ENCODE results near the gene PIAS3. TPM values are rescaled to one million over a fixed set of nuclear protein-coding genes. Genes with fewer than 3 reads are reported as not detected.

The PIAS3 gene
- polyA plus RNA-seq, 3 donors = 45.7 to 56.0 (median 54.4) TPM

DNA sequence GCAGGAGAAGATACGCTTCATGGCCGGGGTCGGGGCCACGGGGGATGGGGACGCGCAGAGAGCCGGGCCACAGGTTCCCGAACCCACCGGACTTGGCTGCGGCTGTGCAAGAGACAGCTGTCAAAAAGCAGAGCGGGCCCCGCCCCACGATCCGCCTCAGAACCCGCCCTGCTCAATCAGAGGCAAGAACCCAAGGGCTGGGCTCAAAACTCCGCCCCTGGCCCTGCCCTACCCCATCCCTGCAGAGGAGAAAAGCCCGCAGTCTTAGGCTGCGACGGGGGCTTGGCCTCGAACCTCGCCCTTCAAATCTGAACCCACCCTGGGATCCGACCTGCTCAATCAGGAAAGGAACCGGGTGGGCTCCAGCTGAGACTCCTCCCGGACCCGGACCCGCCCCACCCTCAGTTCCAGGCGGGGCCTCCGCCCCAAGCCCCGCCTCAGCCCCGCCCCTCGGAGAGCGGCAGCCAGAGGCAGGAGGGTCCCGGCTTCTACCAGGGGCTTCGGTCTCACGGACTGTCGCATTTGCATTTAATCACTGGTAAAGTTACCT is 26.9 kb upstream of the PIAS3 start, which contains the start of gene ANKRD35:
TSS of gene ANKRD35 (minus strand) at position 129 of the 550 bp plus-strand sequence. CDS start at position 21, 108 bp downstream.
- DNase-seq (ENCODE audit: extremely low read depth in 1 of 11, low read depth in 9 of 11, low spot score in 4 of 11) = peak in 7 of 11 donors; percentile 49 to 63 (median 57)

DNA sequence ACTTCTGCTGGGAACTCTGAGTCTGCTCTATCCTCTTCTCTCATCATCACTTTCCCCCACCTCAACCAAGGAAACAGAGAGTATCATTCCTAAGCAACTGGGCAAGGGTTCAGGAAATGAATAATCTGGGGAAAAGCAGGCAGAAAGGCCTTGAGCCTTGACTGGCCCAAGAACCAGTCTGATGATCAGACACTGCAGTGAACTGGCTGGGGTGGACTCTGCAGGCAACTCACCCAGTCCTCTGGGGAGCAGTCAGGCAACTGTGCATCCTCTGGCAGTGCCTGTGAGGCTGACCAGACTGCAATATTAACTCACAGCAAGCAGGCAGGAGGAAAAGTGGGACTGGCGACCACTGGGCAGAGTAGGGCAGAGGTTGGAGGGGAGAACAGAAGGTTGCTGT is 25.8 kb upstream of the PIAS3 start:
- no peak for DNase-seq (ENCODE audit: extremely low read depth in 1 of 11, low read depth in 9 of 11, low spot score in 4 of 11)

DNA sequence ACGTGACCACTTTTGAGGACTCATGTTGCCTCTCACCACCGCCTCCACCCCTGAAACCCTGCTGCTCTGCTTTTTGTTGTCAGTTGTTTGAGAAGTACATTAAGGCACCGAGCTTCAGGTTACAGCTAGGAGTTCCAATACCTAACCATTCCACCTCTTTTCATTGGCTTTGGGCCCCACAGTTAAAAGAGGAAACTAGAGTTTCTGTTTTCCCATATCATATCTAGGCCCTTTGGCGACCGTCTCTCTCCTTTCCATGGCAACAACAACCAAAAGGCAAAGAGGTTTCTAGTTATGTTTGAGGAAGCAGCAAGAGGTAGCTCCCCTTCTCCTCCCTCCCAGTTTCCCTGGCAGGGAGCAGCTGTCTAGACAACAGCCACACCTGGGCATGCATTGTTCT is 20.9 kb upstream of the PIAS3 start:
- no peak for DNase-seq (ENCODE audit: extremely low read depth in 1 of 11, low read depth in 9 of 11, low spot score in 4 of 11)

DNA sequence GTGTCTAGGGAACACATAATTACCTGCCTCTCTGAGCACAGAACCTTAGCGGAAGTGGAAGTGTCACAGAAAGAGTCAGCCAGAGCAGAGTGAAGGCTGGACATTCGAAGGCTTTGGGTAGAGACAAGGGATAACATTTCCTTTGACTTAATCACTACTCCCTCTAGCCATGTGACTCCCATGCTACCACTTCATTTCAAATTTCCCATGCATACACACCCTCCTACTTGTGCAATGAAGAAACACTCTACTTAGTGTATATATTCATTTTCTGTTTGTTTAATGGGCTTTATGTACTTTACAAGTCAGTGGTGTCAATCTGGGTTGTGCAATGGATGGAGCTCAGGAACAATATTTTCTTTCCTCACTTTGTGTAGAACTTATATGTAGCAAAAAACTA is 19.8 kb upstream of the PIAS3 start:
- DNase-seq (ENCODE audit: extremely low read depth in 1 of 11, low read depth in 9 of 11, low spot score in 4 of 11) = no peak

DNA sequence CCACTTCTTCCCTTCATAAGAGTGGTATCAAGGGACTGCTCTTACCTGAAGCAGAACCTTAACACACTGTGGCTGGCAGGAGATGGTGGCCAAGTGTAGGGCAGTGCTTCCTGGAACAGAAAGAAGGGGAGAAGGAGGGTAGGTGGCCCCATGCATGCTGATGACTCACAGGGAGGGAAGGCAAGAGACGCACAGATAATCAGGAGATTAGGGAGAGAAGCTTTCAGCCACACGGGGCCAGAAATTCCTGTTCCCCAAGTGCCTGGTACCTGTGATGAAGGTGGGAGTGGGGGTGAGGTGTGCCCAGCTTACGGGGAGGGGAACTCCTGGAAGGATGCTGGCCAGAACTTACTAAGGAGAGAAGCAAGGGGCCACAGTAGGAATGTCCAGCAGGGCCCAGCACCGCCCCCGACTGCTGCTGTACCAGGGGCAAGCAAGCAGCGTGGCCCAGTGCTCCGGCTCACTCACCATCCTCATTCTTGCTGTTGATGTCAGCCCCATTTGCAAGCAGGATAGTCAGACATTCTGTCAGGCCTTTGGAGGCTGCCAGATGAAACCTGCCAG is 19.1 kb upstream of the PIAS3 start:
- DNase-seq (ENCODE audit: extremely low read depth in 1 of 11, low read depth in 9 of 11, low spot score in 4 of 11) = no peak

DNA sequence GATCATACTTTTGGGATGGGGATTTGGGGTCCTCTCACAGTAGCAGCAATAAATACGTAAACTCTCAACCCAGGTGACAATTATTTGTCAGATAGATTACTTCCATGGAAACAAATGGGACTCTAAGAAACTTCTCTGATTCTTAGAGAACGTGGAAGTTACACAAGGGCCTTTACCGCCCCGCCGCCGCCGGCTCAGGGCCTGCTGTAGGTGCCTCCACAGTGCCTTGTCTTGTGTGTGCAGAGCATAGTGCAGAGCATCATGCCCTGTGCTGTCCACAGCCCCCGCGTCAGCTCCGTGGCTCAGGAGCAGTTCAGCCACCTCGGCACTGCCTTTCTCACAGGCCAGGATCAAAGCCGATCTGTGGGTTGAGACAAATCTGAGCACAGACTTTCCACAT is 15.8 kb upstream of the PIAS3 start:
- DNase-seq (ENCODE audit: extremely low read depth in 1 of 11, low read depth in 9 of 11, low spot score in 4 of 11) = no peak

DNA sequence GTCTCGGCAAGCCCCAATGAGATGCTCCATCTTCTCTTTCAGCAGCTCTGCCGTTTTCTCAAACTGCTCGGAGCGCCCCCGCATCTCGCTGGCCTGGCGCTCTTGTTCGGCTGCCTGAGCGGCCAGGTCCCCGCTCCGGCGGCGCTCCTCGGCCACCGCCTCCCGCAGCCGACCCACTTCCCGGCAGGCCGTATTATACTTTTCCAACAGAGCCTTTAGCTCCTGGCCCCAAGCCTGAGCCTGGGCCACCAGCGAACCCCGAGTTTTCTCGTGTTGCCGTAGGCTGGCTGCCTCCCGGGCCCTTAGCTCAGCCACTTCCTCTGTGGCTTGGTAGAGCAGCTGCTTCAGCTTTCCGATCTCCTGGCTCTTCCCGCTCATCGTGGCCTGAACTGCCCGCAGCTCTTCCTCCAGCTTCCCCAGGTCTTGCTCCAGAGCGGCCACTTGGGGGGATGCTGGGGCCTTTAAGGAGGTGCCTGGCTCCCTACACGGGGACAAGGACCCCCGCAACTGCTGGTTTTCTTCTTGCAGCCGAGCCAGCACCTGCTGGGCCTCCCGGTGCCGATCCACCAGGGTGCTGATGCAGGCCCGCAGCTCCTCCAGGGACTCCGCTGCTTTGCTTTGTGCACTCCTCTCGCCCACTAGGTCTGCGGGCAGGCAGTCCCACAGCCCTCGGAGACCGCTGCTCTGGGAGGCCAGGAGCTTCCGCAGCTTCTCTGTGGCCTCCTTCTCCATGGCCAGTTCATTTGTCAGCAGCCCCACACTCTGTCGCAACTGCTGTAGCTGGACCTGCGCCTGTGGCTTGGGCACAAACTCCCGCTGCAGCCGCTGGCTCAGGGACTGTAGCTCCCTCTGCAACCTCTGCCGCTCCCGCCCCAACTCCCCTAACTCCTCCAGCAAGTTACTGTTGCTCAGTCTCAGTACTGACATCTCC is 13.4 kb upstream of the PIAS3 start:
- DNase-seq (ENCODE audit: extremely low read depth in 1 of 11, low read depth in 9 of 11, low spot score in 4 of 11) = peak in 5 of 11 donors; percentile 20 to 40 (median 27)

DNA sequence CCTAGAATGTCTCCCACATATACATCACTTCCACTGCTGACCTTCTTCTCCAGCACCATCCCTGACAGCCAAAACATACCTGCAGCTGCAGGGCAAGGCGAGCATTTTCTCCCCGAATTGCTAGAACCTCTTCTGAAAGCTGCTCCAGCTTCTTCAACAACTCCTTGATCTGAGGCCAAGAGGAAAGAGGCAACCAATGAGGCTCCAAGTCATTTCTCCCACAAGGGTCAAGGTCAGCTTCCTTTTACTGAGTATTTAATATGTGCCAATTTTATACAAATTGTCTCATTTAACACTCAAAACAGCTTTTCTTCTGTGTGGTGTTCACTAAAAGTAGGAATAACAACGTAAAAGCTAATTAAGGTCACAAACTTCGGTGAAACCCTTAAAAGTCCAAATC is 9.4 kb upstream of the PIAS3 start:
- no peak for DNase-seq (ENCODE audit: extremely low read depth in 1 of 11, low read depth in 9 of 11, low spot score in 4 of 11)

DNA sequence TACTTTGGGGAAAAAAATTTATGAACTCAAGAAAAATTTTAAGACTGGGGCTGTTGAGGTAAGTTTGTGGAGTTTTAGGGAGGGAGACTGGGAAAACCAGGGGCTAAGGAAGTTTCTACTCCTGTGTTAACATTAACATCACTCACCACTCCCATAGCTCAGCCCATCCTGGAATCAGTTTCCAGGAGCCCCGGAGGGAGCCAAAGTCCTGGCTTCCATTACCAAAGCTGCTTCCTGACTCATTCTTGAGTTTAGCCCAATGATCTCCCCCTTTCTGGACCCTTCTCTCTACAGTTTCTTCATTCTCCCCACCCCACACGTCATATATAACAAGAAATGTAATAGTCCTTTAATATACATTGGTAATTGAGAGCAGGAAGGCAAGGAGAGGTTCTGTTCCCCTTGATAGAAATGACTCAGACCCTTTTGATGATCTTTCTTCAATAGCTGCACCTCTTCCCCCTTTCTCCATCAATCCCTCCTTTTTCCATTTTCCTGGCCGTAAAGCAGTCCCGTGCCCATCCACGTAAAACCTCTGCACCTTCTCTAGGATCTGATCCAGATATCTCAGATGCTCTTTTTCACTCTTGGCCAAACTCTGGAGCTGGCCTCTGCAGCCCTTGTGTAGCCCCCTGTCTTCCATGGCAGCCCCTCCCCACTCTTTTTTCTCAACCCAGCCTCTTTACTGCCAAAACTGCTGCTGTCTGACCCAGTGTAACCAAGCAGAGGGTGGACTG is 4.6 kb upstream of the PIAS3 start:
- DNase-seq (ENCODE audit: extremely low read depth in 1 of 11, low read depth in 9 of 11, low spot score in 4 of 11) = no peak

DNA sequence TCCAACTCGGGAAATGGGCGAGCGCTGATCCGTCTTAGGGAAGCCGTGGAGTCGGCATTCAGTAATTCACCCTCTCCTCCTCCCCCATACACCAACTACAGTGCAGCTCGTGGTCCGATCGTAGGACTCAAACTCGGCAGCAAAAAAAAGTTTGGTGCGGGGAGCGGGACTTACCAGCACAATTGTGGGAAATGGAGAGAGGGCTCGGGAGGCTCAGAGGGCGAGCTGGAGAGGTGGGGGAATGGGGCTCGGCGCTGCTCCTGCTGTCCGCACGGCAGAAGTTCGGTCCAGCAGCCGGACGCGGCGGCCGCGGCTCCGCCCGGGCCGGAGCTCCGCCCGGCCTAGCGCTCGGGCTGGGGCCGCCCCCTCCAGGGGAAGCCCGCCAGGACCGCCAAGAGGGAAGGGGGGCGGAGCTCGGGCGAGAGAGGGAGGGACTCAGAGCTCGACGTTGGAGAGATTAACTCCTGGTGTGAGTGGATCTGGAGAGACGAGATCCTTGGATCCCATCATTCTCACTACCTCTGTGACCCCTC is 676 bp upstream of the PIAS3 start:
- peak; percentile 70 to 90 (median 84) for DNase-seq (ENCODE audit: extremely low read depth in 1 of 11, low read depth in 9 of 11, low spot score in 4 of 11)

DNA sequence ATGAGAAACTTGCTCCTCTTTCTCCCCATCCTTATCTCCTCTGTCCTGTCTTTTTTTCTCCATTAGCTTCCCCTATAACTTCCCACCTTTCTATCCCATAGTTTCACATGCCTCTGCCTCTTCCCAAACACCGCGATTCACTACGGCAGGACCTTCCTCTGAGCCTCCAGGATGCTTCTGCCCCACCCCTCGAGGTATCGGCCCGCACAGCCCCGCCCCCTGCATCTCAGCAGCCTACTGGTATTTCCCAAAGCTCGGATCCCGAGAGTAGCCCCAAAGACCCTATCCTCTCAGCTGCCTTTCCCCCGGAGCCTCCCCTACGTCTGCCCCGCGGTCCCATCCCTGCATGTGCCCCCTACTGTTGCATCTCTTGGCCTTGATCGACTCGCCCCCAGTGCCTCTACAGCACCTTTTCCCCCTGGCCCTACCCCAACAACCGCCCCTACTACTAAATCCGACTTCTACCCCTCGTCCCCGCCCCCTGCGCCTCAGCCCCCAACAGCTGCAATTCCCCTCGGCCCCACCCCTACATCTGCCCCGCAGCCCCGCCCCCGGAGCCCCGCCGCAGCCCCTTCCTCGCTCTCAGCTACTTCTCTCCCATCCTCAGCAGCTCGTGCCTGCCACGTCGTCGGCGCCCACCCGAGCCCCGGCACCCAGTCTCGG is 512 bp downstream of the PIAS3 start:
- DNase-seq (ENCODE audit: extremely low read depth in 1 of 11, low read depth in 9 of 11, low spot score in 4 of 11) = peak in 3 of 11 donors; percentile 11 to 20 (median 17)

DNA sequence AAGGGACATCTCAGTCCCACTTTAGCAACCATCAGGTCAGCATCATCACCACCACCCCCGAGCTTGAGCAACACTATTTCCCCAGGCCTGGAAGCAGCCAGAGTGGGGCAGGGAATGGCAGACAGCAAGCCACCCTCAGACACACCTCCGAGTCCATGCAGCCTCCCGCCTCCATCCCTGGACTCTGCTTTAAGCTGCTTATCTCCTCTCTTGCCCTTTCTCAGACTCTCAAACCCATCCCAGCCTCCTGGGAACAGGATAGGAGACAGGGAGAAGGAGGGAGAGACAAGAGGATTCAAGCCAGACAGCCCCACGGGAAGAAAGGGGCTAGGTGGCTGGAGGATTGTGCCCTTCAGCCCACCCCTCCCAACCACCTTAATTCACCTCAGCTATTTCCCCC is 1.7 kb downstream of the PIAS3 start:
- no peak for DNase-seq (ENCODE audit: extremely low read depth in 1 of 11, low read depth in 9 of 11, low spot score in 4 of 11)

DNA sequence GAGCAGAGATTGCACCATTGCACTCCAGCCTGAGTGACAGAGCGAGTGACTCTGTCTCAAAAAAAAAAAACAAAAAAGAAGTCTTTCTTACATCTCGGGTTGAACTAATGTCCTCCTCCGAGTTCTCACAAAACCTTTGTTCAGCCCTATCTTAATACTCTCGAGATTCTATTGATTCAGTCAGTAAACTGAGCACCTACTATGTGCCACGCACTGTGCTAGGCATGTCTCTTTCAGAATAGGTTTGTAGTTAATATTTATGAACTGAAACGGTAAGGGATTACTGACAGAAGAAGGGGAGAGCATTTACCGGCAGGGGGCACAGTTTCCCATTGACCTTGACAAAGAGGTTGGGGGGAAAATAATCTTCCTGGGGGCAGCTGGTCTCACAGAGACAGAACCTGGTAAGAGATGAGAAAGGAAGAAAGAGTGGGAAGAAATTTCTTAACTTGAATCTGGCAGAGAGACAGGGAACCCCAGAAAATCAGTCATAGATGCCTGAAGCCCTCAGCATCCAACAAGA is 3.4 kb downstream of the PIAS3 start:
- DNase-seq (ENCODE audit: extremely low read depth in 1 of 11, low read depth in 9 of 11, low spot score in 4 of 11) = no peak

DNA sequence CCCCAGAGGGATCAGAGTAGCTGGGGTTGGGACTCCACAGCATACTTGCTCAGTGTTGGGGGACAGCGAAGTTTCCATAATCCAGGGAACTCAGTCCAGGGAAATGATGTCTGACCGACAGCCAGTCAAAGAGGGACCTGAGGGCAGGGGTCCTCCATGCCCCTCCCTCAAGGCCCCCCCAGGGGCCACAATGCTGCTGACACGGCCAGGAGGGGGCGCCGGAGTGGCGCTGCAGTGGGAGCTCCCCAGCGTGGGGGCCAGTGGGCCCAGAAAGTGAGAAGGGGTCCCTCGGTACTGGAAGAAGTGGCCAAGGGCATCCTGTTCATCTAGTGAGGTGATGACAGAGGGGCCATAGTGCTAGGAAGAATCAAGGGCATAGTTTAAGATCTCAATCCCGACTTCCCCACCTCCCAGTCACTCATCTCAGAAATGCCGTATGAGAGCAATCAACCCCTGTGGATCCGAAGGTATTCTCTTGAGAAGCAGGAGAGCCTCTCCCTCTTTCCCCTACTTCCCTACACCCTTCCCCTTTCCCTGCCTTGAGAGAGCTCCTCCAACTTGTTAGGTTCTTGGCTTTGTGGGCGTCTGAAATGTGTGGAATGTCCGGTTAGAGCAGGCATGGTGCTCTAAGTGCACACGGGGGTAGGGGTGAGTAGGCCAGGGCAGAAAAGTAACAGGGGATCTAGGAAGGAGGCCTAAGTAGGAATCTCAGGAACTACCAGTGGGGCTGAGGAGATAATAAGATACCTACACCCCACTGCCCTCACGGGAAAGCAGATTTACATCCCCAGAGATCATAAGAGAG is 9.3 kb downstream of the PIAS3 start:
- DNase-seq (ENCODE audit: extremely low read depth in 1 of 11, low read depth in 9 of 11, low spot score in 4 of 11) = no peak

DNA sequence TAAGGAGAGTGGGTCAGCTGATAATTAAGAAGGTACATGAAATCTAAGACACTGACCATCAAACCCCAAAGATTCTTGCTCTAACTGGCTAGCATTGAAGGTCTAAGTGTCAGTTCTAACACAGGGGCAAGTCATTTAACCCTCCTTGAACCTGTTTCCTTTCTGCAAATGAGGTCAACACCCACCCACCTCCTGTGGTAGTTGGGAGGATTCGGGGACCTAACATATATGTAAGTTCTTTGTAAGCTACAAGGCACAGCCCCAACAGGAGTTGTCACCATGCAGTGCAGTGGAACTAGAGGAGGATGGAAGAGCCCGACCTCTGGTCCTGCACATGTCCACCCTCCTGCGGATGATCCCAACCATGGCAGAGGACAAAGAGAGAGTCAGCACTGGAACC is 11.1 kb downstream of the PIAS3 start:
- no peak for DNase-seq (ENCODE audit: extremely low read depth in 1 of 11, low read depth in 9 of 11, low spot score in 4 of 11)

DNA sequence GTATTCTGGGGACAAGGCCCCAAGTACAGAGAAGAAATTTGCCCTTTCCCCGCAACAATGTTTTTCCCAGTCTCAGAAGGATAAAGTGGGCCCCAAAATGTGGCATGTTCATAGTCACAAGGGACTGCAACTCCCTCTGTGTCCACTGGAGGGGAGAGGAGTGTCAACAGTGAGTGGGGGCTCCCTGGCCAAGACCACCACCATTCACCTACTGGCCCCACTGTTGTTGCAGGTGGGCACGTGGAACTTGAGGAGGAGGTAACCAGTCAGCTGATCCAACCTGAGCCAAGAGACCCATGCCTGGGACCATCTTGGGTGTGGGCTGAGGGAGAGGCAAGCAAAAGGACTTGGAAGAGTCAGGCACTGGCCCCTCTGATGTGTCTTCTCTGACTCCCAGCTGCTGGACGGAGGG is 12.7 kb downstream of the PIAS3 start:
- peak in 4 of 11 donors; percentile 15 to 43 (median 26) for DNase-seq (ENCODE audit: extremely low read depth in 1 of 11, low read depth in 9 of 11, low spot score in 4 of 11)

DNA sequence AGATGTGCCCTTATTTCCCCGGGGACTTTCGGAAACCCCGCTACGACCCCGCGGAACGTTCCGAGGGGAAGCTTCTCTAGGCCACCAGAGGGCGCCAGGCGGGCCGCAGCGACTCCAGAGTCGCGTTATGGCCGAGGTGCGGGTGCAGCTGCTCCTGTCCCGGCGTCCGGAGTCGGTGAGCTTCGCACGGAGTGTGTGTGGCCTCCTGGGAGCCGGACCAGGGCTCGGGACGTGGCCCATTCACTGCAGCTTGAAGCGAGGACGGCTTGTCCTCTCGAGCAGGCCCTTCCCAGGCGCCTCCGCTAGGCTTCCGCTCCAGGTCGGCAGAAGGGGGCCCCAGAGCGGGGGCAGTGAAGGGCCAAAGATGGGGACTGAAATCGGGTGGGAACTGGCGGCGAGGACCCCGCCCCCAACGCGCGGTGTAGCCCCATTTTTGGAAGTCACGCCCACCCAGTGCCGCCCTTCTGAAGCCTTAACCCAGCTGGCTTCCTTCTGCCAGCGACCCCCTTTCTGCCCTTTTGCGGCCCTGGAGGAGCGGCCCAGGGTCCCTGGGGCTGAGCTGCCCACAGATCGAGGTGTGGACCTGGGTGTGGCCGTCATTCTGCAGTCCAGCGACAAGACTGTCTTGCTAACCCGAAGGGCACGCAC is 13.2 kb downstream of the PIAS3 start, which contains the start of gene NUDT17:
TSS of gene NUDT17 (plus strand) at position 117 of the 648 bp plus-strand sequence. CDS start at position 128, 11 bp downstream.
- peak in 9 of 11 donors; percentile 55 to 79 (median 67) for DNase-seq (ENCODE audit: extremely low read depth in 1 of 11, low read depth in 9 of 11, low spot score in 4 of 11)

All from renal cortex interstitium (tissue), 11 donors.